ENCODE measurements around the gene PPFIBP2. TPM values are rescaled to one million over a fixed set of nuclear protein-coding genes. Genes with fewer than 3 reads are reported as not detected.

PPFIBP2 gene
- total RNA-seq, 4 donors from 2014 or later = 8.0 to 26.5 (median 11.3) TPM

DNA sequence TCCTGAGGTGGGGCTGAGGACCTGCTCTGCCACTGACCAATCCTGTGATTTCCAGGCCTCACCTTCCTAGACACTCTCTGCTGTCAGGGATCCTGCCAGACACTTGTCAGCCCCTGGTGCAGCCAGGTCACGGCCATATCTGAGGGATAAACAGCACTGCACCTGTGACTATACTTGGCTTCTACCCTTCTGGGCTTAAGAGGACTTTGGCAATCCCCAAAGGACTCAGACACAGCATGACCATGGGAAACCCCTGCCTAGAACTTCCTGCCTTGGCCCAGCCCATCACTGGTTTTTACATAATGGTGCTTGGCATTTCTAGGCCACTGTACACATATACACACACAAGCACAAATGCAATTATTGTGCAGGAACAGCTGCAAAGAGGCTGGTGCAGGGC is 40.1 kb upstream of the PPFIBP2 start:
- H3K4me1 ChIP-seq = no peaks in the 10 kb centered on the region
- H3K9me3 ChIP-seq = no peaks in the 10 kb centered on the region
- no peak overlapping the region for H3K4me3 ChIP-seq
- H3K36me3 ChIP-seq = no peaks in the 10 kb centered on the region
- no peak for TF ChIP-seq POLR2AphosphoS5 (IDR thresholded peaks at IDR 0.05)
- no peak for TF ChIP-seq EP300 (IDR thresholded peaks at IDR 0.05)
- TF ChIP-seq POLR2A (IDR thresholded peaks at IDR 0.05) = no peak
- ATAC-seq = no peak
- no CpG with 5 or more reads among the region's 1 CpG for WGBS, 2 donors (ENCODE audit: low coverage in 1 of 2)
- no peaks in the 10 kb centered on the region for H3K27me3 ChIP-seq
- no peak overlapping the region for H3K27ac ChIP-seq

GRCh38 chr11:7480113-7480512 is 33.7 kb upstream of the PPFIBP2 start:
- no peaks in the 10 kb centered on the region for H3K36me3 ChIP-seq
- 57 to 71% methylated on average over 1 to 2 of the region's 2 CpGs for WGBS, 2 donors (ENCODE audit: low coverage in 1 of 2)
- no peaks in the 10 kb centered on the region for H3K9me3 ChIP-seq
- no peak overlapping the region for H3K27ac ChIP-seq
- no peak for TF ChIP-seq EP300 (IDR thresholded peaks at IDR 0.05)
- TF ChIP-seq POLR2AphosphoS5 (IDR thresholded peaks at IDR 0.05) = no peak
- TF ChIP-seq CTCF (IDR thresholded peaks at IDR 0.05) = no peak
- no peak for TF ChIP-seq POLR2A (IDR thresholded peaks at IDR 0.05)
- peaks cover 0 to 7% (median 0%) of the 10 kb centered on the region in 3 donors for H3K4me1 ChIP-seq
- H3K27me3 ChIP-seq = no peaks in the 10 kb centered on the region
- no peak overlapping the region for H3K4me3 ChIP-seq
- no peak for ATAC-seq

DNA sequence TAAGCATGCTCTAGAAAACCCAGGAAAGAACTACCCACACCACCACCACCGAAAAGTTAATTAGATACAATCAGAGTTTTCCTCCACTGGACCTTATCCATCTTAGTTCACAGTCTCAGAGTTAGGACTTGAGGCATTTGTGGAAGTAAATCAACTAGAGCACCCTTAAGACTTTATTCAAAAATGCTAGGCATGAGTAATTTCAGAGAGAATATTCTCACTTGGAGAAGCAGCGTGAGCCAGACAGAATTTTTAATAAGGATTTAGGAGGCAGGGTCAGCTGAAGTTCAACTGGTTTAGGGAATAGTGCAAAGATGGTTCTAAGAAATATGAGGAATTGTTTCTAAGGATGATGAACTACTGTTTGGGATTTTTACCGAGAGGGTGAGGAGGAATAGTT is 29.7 kb upstream of the PPFIBP2 start:
- Histone ChIP-seq H3K9me3 (no peaks in the 10 kb centered on the region), H3K27me3 (no peaks in the 10 kb centered on the region), H3K36me3 (peaks cover 0 to 9% of the 10 kb centered on the region in 2 donors), H3K27ac (peak overlapping the region in 1 of 4 donors; percentile 62), H3K4me1 (peaks cover 0 to 7% (median 0%) of the 10 kb centered on the region in 3 donors), H3K4me3 (no peak overlapping the region)
- no peak for ATAC-seq
- TF ChIP-seq POLR2AphosphoS5 (IDR thresholded peaks at IDR 0.05) = no peak
- TF ChIP-seq EP300 (IDR thresholded peaks at IDR 0.05) = no peak
- no peak for TF ChIP-seq POLR2A (IDR thresholded peaks at IDR 0.05)
- TF ChIP-seq CTCF (IDR thresholded peaks at IDR 0.05) = no peak
- 59 to 80% methylated on average over 2 to 3 of the region's 3 CpGs for WGBS, 2 donors (ENCODE audit: low coverage in 1 of 2)

GRCh38 chr11:7484645-7485044 is 29.2 kb upstream of the PPFIBP2 start:
- Histone ChIP-seq H3K27ac (peak overlapping the region in 3 of 4 donors; percentile 62 to 72 (median 68)), H3K4me1 (peaks cover 0 to 7% (median 0%) of the 10 kb centered on the region in 3 donors), H3K9me3 (no peaks in the 10 kb centered on the region), H3K36me3 (peaks cover 0 to 9% of the 10 kb centered on the region in 2 donors), H3K4me3 (no peak overlapping the region), H3K27me3 (no peaks in the 10 kb centered on the region)
- no peak for ATAC-seq
- 67 to 72% methylated on average over 3 of the region's 3 CpGs for WGBS, 2 donors (ENCODE audit: low coverage in 1 of 2)
- no peak for TF ChIP-seq CTCF (IDR thresholded peaks at IDR 0.05)
- no peak for TF ChIP-seq POLR2A (IDR thresholded peaks at IDR 0.05)
- no peak for TF ChIP-seq EP300 (IDR thresholded peaks at IDR 0.05)
- no peak for TF ChIP-seq POLR2AphosphoS5 (IDR thresholded peaks at IDR 0.05)

DNA sequence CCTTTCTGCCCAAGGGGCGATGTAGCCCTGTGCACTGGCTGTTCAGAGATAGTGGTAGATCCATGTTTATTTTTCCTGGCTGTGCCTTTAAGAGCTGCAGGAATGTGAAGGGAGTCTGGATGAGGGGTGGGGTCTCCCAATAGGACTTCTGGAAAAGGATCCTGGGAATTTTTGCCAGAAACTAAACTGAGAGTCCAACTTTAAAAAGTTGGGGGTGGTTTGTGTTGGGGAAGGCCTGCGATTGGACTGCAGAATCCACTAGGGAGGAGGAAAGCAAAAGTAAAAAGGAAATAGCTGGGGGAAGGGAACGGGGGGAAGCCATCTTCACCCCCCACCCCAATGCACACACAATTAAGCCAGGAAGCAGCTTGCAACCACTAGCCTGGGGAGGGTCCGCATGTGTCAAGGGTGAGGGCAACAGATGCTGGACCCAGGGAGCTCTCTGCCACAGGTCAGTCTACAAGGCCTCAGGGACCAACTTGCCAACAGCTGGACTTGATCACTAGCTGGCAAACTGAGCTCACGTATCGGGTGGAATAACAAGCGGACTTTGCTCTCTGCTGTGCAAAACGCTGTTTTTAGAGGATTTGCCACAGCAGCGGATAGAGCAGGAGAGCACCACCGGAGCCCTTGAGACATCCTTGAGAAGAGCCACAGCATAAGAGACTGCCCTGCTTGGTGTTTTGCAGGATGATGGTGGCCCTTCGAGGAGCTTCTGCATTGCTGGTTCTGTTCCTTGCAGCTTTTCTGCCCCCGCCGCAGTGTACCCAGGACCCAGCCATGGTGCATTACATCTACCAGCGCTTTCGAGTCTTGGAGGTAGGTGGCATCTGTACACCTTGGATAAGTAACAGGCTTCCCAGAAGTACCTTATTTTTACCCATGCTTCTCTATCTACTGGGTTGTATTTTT is 28.4 kb upstream of the PPFIBP2 start, which contains the start of gene OLFML1:
OLFML1 (plus strand) TSS at position 321 of the 912 bp plus-strand sequence; CDS start at position 691, 370 bp downstream.
- Histone ChIP-seq H3K27me3 (no peaks in the 10 kb centered on the region), H3K4me1 (peaks cover 0 to 10% (median 0%) of the 10 kb centered on the region in 3 donors), H3K27ac (peak within 1 kb of the TSS in 3 of 4 donors; percentile 62 to 72 (median 68)), H3K4me3 (peak within 1 kb of the TSS; percentile 37 to 48), H3K36me3 (peaks cover 0 to 9% of the 10 kb centered on the region in 2 donors), H3K9me3 (no peaks in the 10 kb centered on the region)
- TF ChIP-seq POLR2AphosphoS5 (IDR thresholded peaks at IDR 0.05) (no peak), EP300 (IDR thresholded peaks at IDR 0.05) (no peak)
- 29 to 68% methylated on average over 2 to 11 of the region's 15 CpGs for WGBS, 2 donors (ENCODE audit: low coverage in 1 of 2)
- ATAC-seq = peak; percentile 34
